WTC11 (cell line): ENCODE measurements around the gene KCTD11. TPM values are rescaled to one million over a fixed set of nuclear protein-coding genes. Genes with fewer than 3 reads are reported as not detected.
A peak's percentile ranks its signal among the peaks of the same experiment; 100 is the strongest.
"Not testable (repeated sequence)": the region's sequence is repeated elsewhere in the genome, so short reads cannot be mapped to it uniquely, and the experiment has no call there.

Source experiments
- ATAC-seq: fragments of 200-7000 bp; cut with Tn5 transposase; 2 replicates; pipeline ENCODE4 v1.10.0; 2021; ENCODE audit warnings: mild to moderate bottlenecking, moderate library complexity
- CTCF ChIA-PET: fragments of 300-600 bp; sonication (Branson Sonifier 250); formaldehyde crosslinking; loops from one replicate; lab custom pipeline; 2021; ENCODE audit warnings: antibody characterized with exemption; lab: Charles Lee
- POLR2A ChIA-PET: fragments of 350-600 bp; sonication (Branson Sonifier 250); formaldehyde crosslinking; loops from one replicate; lab custom pipeline; 2021; ENCODE audit warnings: antibody characterized with exemption; lab: Charles Lee
- DNase-seq: peaks from one replicate; pipeline ENCODE4 v3.0.0; 2021; ENCODE audit warnings: low spot score
- H3K27ac Mint-ChIP-seq: 2 replicates; pipeline ENCODE4 v1.8.0; 2021; ENCODE audit warnings: mixed read lengths
- H3K27me3 Mint-ChIP-seq: 2 replicates; pipeline ENCODE4 v1.8.0; 2021; ENCODE audit warnings: low read depth, mild to moderate bottlenecking, moderate library complexity, mixed read lengths
- H3K36me3 Mint-ChIP-seq: 2 replicates; pipeline ENCODE4 v1.8.0; 2021; ENCODE audit warnings: mixed read lengths
- H3K4me1 Mint-ChIP-seq: 2 replicates; pipeline ENCODE4 v1.8.0; 2022; ENCODE audit warnings: mixed read lengths
- H3K4me3 Mint-ChIP-seq: 2 replicates; pipeline ENCODE4 v1.8.0; 2021; ENCODE audit warnings: mild to moderate bottlenecking, moderate library complexity, mixed read lengths
- H3K9me3 Mint-ChIP-seq: 2 replicates; pipeline ENCODE4 v1.8.0; 2021; ENCODE audit warnings: mixed read lengths
- ATF1 ChIP-seq: sonication (generic); formaldehyde crosslinking; IDR thresholded peaks from 2 replicates; pipeline ENCODE4 v1.8.1; 2023; ENCODE audit warnings: mild to moderate bottlenecking, moderate library complexity, missing genetic modification reagents
- ATF6 ChIP-seq: sonication (generic); formaldehyde crosslinking; IDR thresholded peaks from 2 replicates; pipeline ENCODE4 v1.8.1; 2023; ENCODE audit warnings: mild to moderate bottlenecking, missing genetic modification reagents
- CBFB ChIP-seq: sonication (generic); formaldehyde crosslinking; IDR thresholded peaks from 2 replicates; pipeline ENCODE4 v1.8.1; 2022; ENCODE audit warnings: mild to moderate bottlenecking, low read depth, missing genetic modification reagents
- CREM ChIP-seq: sonication (generic); formaldehyde crosslinking; IDR thresholded peaks from 2 replicates; pipeline ENCODE4 v1.8.1; 2022; ENCODE audit warnings: mild to moderate bottlenecking, missing genetic modification reagents, moderate library complexity
- ELF4 ChIP-seq: sonication (generic); formaldehyde crosslinking; IDR thresholded peaks from 2 replicates; pipeline ENCODE4 v1.8.1; 2022; ENCODE audit warnings: low read depth, mild to moderate bottlenecking, moderate library complexity, missing genetic modification reagents
- GTF2I ChIP-seq: fragments of 250-450 bp; sonication (Bioruptor Pico); conservative IDR thresholded peaks from 2 replicates; pipeline ENCODE4 v1.4.0; 2021; ENCODE audit warnings: mild to moderate bottlenecking
- JUN ChIP-seq: sonication (generic); formaldehyde crosslinking; IDR thresholded peaks from 2 replicates; pipeline ENCODE4 v1.8.0; 2023; ENCODE audit warnings: mild to moderate bottlenecking, missing genetic modification reagents
- MYBL2 ChIP-seq: sonication (generic); formaldehyde crosslinking; IDR thresholded peaks from 2 replicates; pipeline ENCODE4 v1.8.1; 2023; ENCODE audit warnings: mild to moderate bottlenecking, moderate library complexity, missing genetic modification reagents
- NFATC4 ChIP-seq: fragments of 250-450 bp; sonication (Bioruptor Pico); IDR thresholded peaks from 2 replicates; pipeline ENCODE4 v1.9.0; 2021; ENCODE audit warnings: mild to moderate bottlenecking
- OVOL2 ChIP-seq: fragments of 250-450 bp; sonication (Bioruptor Pico); IDR thresholded peaks from 2 replicates; pipeline ENCODE4 v1.9.0; 2021; ENCODE audit warnings: mild to moderate bottlenecking, borderline replicate concordance
- ZBTB43 ChIP-seq: sonication (generic); formaldehyde crosslinking; IDR thresholded peaks from 2 replicates; pipeline ENCODE4 v1.8.1; 2023; ENCODE audit warnings: mild to moderate bottlenecking, missing genetic modification reagents
- ZNF138 ChIP-seq: sonication (generic); formaldehyde crosslinking; conservative IDR thresholded peaks from 2 replicates; pipeline ENCODE4 v1.8.1; 2022; ENCODE audit warnings: mild to moderate bottlenecking, moderate library complexity, missing genetic modification reagents
- ZNF219 ChIP-seq: sonication (generic); formaldehyde crosslinking; IDR thresholded peaks from 2 replicates; pipeline ENCODE4 v1.8.0; 2023; ENCODE audit warnings: missing genetic modification reagents, mild to moderate bottlenecking, borderline replicate concordance
- total RNA-seq: library from RNA; stranded (reverse); gene quantifications from 3 replicates; pipeline ENCODE4 v1.2.3, GENCODE V29; 2021
- TF ChIP-seq, protein P1 (sequence below): sonication (generic); formaldehyde crosslinking; IDR thresholded peaks from 2 replicates; pipeline ENCODE4 v1.8.0; 2023; ENCODE audit warnings: missing genetic modification reagents
- TF ChIP-seq, protein P2 (sequence below): fragments of 250-450 bp; sonication (Bioruptor Pico); IDR thresholded peaks from 2 replicates; pipeline ENCODE4 v2.1.2; 2022; ENCODE audit warnings: mild to moderate bottlenecking, moderate library complexity
- TF ChIP-seq, protein P3 (sequence below): sonication (generic); formaldehyde crosslinking; IDR thresholded peaks from 2 replicates; pipeline ENCODE4 v1.8.1; 2023; ENCODE audit warnings: mild to moderate bottlenecking, missing genetic modification reagents, borderline replicate concordance
- TF ChIP-seq, protein P4 (sequence below): fragments of 250-450 bp; sonication (Bioruptor Pico); IDR thresholded peaks from 2 replicates; pipeline ENCODE4 v1.8.0; 2021; ENCODE audit warnings: mild to moderate bottlenecking

KCTD11 gene
- total RNA-seq, 1 experiment from 2014 or later, result 8.1 TPM

- TF ChIP-seq GTF2I (no peak), ZBTB43 (CRISPR knock-in tag) (peak; percentile 60; the same call in 1 of the 2 replicates)
- TF ChIP-seq, all 79 proteins: peak for 12
Observed at GRCh38 chr17:7336240-7337175, 15.5 kb upstream of the KCTD11 start, which contains the start of gene ACAP1 (continued).

DNA sequence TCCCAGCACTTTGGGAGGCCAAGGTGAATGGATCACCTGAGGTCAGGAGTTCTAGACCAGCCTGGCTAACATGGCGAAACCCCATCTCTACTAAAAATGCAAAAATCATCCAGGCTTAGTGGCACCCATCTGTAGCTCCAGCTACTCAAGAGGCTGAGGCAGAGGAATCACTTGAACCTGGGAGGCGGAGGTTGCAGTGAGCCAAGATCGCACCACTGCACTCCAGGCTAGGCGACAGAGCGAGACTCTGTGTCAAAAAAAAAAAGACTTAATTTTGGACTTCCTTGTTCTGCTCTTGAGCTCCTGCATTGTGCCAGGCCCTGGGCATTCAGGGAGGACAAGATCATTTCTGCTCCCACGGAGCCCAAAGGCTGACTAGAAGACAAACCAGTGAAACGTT lies 14.4 kb upstream of the KCTD11 start:
- CTCF ChIA-PET, result interaction anchor here (1.0 to 2.8 kb wide), 15 partner anchors 8 to 320 kb away, joined by 3 to 20 read pairs (median 8); partner anchors contain the start of genes KCTD11, PLSCR3, SLC2A4 and TMEM102
- H3K9me3 Mint-ChIP-seq, DNase-seq, H3K27me3 Mint-ChIP-seq, H3K36me3 Mint-ChIP-seq, ATAC-seq: not testable (repeated sequence)
- Mint-ChIP-seq H3K4me1 (peaks cover 28% of the 10 kb centered on the region), H3K4me3 (peak overlapping the region; percentile 60), H3K27ac (peak overlapping the region; percentile 98)
- POLR2A ChIA-PET, result interaction anchor here (1.1 to 2.5 kb wide), 5 partner anchors 12 to 302 kb away, joined by 3 to 22 read pairs (median 5); partner anchors contain the start of genes GPS2 and SLC16A13

DNA sequence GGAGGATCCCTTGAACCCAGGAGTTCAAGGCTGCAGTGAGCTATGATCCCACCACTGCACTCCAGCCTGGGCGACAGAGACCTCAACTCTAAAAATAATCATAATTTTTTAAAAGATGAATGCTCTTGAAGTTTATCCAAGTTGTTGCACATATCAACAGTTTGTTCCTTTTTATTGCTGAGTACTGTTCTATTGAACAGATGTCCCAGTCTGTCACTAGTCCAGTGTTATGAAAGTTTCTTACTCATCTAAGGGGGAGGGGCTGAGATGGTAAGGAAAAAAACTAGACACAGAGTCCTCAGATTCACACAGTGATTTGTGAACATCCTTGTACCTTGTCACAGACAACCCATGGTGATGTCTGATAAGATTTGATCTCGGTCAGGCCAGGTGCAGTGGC lies 11.8 kb upstream of the KCTD11 start:
- peaks cover 26% of the 10 kb centered on the region for H3K4me1 Mint-ChIP-seq
- H3K4me3 Mint-ChIP-seq, result no peak overlapping the region
- TF ChIP-seq, protein P1, sequence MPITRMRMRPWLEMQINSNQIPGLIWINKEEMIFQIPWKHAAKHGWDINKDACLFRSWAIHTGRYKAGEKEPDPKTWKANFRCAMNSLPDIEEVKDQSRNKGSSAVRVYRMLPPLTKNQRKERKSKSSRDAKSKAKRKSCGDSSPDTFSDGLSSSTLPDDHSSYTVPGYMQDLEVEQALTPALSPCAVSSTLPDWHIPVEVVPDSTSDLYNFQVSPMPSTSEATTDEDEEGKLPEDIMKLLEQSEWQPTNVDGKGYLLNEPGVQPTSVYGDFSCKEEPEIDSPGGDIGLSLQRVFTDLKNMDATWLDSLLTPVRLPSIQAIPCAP (CRISPR knock-in tag), result no peak
- H3K27ac Mint-ChIP-seq, result no peak overlapping the region
- no peaks in the 10 kb centered on the region for H3K9me3 Mint-ChIP-seq
- ChIA-PET POLR2A (no interaction called here), CTCF (no interaction called here)
- ATAC-seq, result no peak
- DNase-seq, result no peak
- H3K36me3 Mint-ChIP-seq, result peaks cover 6% of the 10 kb centered on the region; the same call in 1 of the 2 replicates
- no peaks in the 10 kb centered on the region for H3K27me3 Mint-ChIP-seq

DNA sequence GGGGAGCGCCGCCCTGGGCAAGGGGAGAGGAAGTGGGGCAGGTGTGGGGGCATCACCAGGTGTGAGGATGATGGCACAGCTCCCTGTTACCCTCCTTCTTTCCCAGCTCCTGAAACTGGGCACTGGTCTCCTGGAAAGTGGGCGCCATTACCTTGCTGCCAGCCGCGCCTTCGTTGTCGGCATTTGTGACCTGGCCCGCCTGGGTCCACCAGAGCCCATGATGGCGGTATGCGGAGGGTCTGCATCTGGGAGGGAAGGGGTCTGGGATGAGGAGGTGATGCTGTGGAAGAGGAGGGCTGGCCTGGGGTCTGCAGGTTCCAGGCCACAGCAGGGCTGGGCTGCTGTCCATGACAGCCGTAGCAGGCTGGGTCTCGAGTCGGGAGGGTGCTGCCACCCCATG lies 10.1 kb upstream of the KCTD11 start:
- ChIA-PET POLR2A (no interaction called here), CTCF (no interaction called here)
- Mint-ChIP-seq H3K27ac (no peak overlapping the region), H3K36me3 (peaks cover 6% of the 10 kb centered on the region; the same call in 1 of the 2 replicates), H3K4me1 (peaks cover 12% of the 10 kb centered on the region), H3K9me3 (no peaks in the 10 kb centered on the region), H3K4me3 (no peak overlapping the region), H3K27me3 (no peaks in the 10 kb centered on the region)
- ATAC-seq (no peak), DNase-seq (no peak)
- TF ChIP-seq JUN (no peak), NFATC4 (CRISPR knock-in tag) (no peak), ZNF138 (CRISPR knock-in tag) (no peak), CREM (no peak), OVOL2 (CRISPR knock-in tag) (no peak), MYBL2 (no peak), ELF4 (no peak), ATF6 (no peak), CBFB (CRISPR knock-in tag) (no peak), ZNF219 (CRISPR knock-in tag) (no peak), ATF1 (CRISPR knock-in tag) (no peak)
- TF ChIP-seq, protein P2, sequence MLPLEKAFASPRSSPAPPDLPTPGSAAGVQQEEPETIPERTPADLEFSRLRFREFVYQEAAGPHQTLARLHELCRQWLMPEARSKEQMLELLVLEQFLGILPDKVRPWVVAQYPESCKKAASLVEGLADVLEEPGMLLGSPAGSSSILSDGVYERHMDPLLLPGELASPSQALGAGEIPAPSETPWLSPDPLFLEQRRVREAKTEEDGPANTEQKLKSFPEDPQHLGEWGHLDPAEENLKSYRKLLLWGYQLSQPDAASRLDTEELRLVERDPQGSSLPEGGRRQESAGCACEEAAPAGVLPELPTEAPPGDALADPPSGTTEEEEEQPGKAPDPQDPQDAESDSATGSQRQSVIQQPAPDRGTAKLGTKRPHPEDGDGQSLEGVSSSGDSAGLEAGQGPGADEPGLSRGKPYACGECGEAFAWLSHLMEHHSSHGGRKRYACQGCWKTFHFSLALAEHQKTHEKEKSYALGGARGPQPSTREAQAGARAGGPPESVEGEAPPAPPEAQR, result no peak
- TF ChIP-seq, protein P3, sequence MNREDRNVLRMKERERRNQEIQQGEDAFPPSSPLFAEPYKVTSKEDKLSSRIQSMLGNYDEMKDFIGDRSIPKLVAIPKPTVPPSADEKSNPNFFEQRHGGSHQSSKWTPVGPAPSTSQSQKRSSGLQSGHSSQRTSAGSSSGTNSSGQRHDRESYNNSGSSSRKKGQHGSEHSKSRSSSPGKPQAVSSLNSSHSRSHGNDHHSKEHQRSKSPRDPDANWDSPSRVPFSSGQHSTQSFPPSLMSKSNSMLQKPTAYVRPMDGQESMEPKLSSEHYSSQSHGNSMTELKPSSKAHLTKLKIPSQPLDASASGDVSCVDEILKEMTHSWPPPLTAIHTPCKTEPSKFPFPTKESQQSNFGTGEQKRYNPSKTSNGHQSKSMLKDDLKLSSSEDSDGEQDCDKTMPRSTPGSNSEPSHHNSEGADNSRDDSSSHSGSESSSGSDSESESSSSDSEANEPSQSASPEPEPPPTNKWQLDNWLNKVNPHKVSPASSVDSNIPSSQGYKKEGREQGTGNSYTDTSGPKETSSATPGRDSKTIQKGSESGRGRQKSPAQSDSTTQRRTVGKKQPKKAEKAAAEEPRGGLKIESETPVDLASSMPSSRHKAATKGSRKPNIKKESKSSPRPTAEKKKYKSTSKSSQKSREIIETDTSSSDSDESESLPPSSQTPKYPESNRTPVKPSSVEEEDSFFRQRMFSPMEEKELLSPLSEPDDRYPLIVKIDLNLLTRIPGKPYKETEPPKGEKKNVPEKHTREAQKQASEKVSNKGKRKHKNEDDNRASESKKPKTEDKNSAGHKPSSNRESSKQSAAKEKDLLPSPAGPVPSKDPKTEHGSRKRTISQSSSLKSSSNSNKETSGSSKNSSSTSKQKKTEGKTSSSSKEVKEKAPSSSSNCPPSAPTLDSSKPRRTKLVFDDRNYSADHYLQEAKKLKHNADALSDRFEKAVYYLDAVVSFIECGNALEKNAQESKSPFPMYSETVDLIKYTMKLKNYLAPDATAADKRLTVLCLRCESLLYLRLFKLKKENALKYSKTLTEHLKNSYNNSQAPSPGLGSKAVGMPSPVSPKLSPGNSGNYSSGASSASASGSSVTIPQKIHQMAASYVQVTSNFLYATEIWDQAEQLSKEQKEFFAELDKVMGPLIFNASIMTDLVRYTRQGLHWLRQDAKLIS (CRISPR knock-in tag), result no peak
- TF ChIP-seq, protein P4, sequence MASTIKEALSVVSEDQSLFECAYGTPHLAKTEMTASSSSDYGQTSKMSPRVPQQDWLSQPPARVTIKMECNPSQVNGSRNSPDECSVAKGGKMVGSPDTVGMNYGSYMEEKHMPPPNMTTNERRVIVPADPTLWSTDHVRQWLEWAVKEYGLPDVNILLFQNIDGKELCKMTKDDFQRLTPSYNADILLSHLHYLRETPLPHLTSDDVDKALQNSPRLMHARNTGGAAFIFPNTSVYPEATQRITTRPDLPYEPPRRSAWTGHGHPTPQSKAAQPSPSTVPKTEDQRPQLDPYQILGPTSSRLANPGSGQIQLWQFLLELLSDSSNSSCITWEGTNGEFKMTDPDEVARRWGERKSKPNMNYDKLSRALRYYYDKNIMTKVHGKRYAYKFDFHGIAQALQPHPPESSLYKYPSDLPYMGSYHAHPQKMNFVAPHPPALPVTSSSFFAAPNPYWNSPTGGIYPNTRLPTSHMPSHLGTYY (CRISPR knock-in tag), result no peak
